OCI-LY7 (cell line): ENCODE data around the gene RAD51B.

Experiments used
- EZH2phosphoT487 ChIP-seq: fragments of 200-600 bp; sonication (generic); IDR thresholded peaks from 2 replicates; pipeline ENCODE4 v1.6.1; 2018; ENCODE audit warnings: low read depth, borderline replicate concordance, mild to moderate bottlenecking, mixed run types, antibody characterized with exemption, low read length, moderate library complexity, mixed read lengths
- TF ChIP-seq, protein P1 (sequence below): fragments of 200-600 bp; sonication (generic); conservative IDR thresholded peaks from 2 replicates; pipeline ENCODE4 v1.5.1; 2014; ENCODE audit warnings: mild to moderate bottlenecking, antibody characterized with exemption, low read length, moderate library complexity, mixed read lengths

DNA sequence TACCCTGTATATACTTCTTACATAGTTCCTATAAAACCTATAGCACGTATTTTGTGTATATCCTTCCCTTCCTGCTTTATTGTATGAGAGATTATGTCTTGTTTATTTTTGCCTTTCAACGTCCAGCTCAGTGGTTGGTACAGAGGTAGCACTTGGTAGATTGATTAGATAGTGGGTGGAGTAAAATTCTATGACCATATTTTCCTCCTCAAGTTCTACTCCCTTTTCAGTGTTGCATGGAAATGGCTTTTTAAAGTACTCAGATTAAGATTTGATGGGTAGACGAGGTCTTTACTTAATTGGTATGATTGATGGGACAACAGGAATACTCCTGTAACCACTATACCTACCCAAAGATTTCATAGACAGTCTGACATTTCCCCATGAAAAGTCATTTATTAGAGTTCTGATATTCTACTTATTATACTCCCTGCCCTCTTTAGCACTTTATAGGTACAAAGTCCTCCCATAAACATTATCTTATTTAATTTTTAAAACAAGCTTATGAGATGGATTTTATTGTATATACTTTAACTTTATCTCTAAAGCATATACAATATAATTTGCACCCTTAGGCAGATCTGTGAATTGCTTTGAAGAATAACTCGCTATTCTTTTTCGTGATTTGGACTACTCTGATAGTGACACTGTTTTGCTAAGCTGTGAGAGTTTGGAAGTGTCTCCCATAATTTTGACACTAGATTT is 348.0 kb downstream of the RAD51B start:
- TF ChIP-seq, protein P1, sequence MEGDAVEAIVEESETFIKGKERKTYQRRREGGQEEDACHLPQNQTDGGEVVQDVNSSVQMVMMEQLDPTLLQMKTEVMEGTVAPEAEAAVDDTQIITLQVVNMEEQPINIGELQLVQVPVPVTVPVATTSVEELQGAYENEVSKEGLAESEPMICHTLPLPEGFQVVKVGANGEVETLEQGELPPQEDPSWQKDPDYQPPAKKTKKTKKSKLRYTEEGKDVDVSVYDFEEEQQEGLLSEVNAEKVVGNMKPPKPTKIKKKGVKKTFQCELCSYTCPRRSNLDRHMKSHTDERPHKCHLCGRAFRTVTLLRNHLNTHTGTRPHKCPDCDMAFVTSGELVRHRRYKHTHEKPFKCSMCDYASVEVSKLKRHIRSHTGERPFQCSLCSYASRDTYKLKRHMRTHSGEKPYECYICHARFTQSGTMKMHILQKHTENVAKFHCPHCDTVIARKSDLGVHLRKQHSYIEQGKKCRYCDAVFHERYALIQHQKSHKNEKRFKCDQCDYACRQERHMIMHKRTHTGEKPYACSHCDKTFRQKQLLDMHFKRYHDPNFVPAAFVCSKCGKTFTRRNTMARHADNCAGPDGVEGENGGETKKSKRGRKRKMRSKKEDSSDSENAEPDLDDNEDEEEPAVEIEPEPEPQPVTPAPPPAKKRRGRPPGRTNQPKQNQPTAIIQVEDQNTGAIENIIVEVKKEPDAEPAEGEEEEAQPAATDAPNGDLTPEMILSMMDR: no peak
- TF ChIP-seq EZH2phosphoT487: no peak
